ENCODE measurements around the gene EPHB4.

EPHB4 gene

GRCh38 chr7:100753750-100754149, 73.6 kb downstream of the EPHB4 start:
- no peak for TF ChIP-seq CTCF (IDR thresholded peaks at IDR 0.05; ENCODE audit: extremely low read depth, insufficient read depth, missing control alignments)
- no peak for DNase-seq (ENCODE audit: low spot score)
- in situ Hi-C loops (cut with MboI; ENCODE audit: low pct_unique_long_range_greater_than_20kb, low sequenced_read_pairs, unreplicated experiment): no loop called here

GRCh38 chr7:100752994-100753393, 74.3 kb downstream of the EPHB4 start:
- TF ChIP-seq CTCF (IDR thresholded peaks at IDR 0.05; ENCODE audit: extremely low read depth, insufficient read depth, missing control alignments): no peak

More at GRCh38 chr7:100752994-100753393, 74.3 kb downstream of the EPHB4 start:
- DNase-seq (ENCODE audit: low spot score): no peak
- in situ Hi-C loops (cut with MboI; ENCODE audit: low pct_unique_long_range_greater_than_20kb, low sequenced_read_pairs, unreplicated experiment): no loop called here
